Endothelial cell of umbilical vein (primary cell): ENCODE data around the gene KRT32. TPM values are rescaled to one million over a fixed set of nuclear protein-coding genes. Genes with fewer than 3 reads are reported as not detected.

Experiments used
- BruUV-seq: library from RNA; stranded (reverse); fragments of 400-500 nt; replicated peaks from 2 replicates; lab custom pipeline; 2021; lab: Mats Ljungman, UMichigan
- CTCF ChIA-PET: fragments of 300-600, 350-600 bp; sonication (Branson Sonifier 250); formaldehyde crosslinking; loops from one replicate; lab custom pipeline; 2021; ENCODE audit warnings: antibody characterized with exemption, inconsistent platforms; lab: Charles Lee
- POLR2A ChIA-PET: fragments of 300-600, 350-600 bp; sonication (Branson Sonifier 250); formaldehyde crosslinking; loops from one replicate; lab custom pipeline; 2021; ENCODE audit warnings: antibody characterized with exemption, inconsistent platforms; lab: Charles Lee
- DNase-seq: peaks from one replicate; pipeline ENCODE4 v3.0.0-alpha.2; 2011; ENCODE audit warnings: low read depth, low spot score
- FAIRE-seq: peaks from 2 replicates; lab custom pipeline; 2011; peaks lifted over from hg19 to GRCh38; lab: Jason Lieb, UNC
- H2AFZ ChIP-seq: 2 replicates; pipeline ENCODE4 v1.6.0; 2012; ENCODE audit warnings: low read depth, low read length, control low read depth, inconsistent platforms
- H3K27ac ChIP-seq: 2 replicates; pipeline ENCODE4 v1.5.1; 2011; ENCODE audit warnings: low read depth, mild to moderate bottlenecking, control low read depth, low read length, moderate library complexity; ENCODE audit not compliant: insufficient read depth
- H3K27me3 ChIP-seq, 2 experiments: 2 replicates each; pipeline versions ENCODE4 v1.6.0 to v1.6.1; 2011; ENCODE audit warnings: low read length in 2 of 2, mixed read lengths in 1 of 2; ENCODE audit not compliant: control insufficient read depth in 2 of 2, insufficient read depth in 2 of 2
- H3K36me3 ChIP-seq, 2 experiments: 2 replicates in 1 of 2; 3 replicates in 1 of 2; pipeline ENCODE4 v1.5.1; 2011; ENCODE audit warnings: low read length in 2 of 2, mild to moderate bottlenecking in 1 of 2, moderate library complexity in 1 of 2; ENCODE audit not compliant: control insufficient read depth in 2 of 2, insufficient read depth in 2 of 2; ENCODE audit errors: extremely low read depth in 1 of 2
- H3K4me1 ChIP-seq: 3 replicates; pipeline ENCODE4 v1.5.1; 2011; ENCODE audit warnings: mild to moderate bottlenecking, low read length; ENCODE audit not compliant: control insufficient read depth, insufficient read depth; ENCODE audit errors: extremely low read depth
- H3K4me2 ChIP-seq: 2 replicates; pipeline ENCODE4 v1.6.1; 2011; ENCODE audit warnings: low read length, control low read depth, mixed read lengths; ENCODE audit not compliant: insufficient read depth
- H3K4me3 ChIP-seq, 3 experiments: fragments of 200-600 bp in 1 of 3; sonication (generic), shearing (Covaris generic) in 1 of 3; replicated peaks in 1 of 3; 2 replicates each; pipeline ENCODE4 v1.5.1; 2011 to 2016; ENCODE audit warnings: control low read depth in 3 of 3, low read length in 3 of 3, mild to moderate bottlenecking in 2 of 3, inconsistent platforms in 1 of 3, low read depth in 1 of 3, moderate library complexity in 1 of 3; ENCODE audit not compliant: insufficient read depth in 1 of 3
- H3K79me2 ChIP-seq: 2 replicates; pipeline ENCODE4 v1.6.0; 2012; ENCODE audit warnings: low read length, inconsistent platforms; ENCODE audit not compliant: control insufficient read depth, insufficient read depth
- H3K9ac ChIP-seq: replicated peaks from 2 replicates; pipeline ENCODE3; 2011; ENCODE audit warnings: low read length, control low read depth; ENCODE audit not compliant: insufficient read depth; ENCODE audit errors: extremely low read depth
- H3K9me1 ChIP-seq: replicated peaks from 3 replicates; pipeline ENCODE4 v1.6.0; 2011; ENCODE audit warnings: mild to moderate bottlenecking, low read length; ENCODE audit not compliant: control insufficient read depth, insufficient read depth; ENCODE audit errors: extremely low read depth
- H3K9me3 ChIP-seq: replicated peaks from 2 replicates; pipeline ENCODE4 v1.5.1; 2012; ENCODE audit warnings: low read length, inconsistent platforms; ENCODE audit not compliant: control insufficient read depth, insufficient read depth
- H4K20me1 ChIP-seq: replicated peaks from 2 replicates; pipeline ENCODE3; 2011; ENCODE audit warnings: mild to moderate bottlenecking, low read length; ENCODE audit not compliant: control insufficient read depth, insufficient read depth; ENCODE audit errors: extremely low read depth
- CTCF ChIP-seq, 2 donors: IDR thresholded peaks; 1 replicate in 1 of 2; 2 replicates in 1 of 2; pipeline ENCODE4 v1.5.1; 2011; ENCODE audit warnings: low read length in 2 of 2, mild to moderate bottlenecking in 2 of 2, moderate library complexity in 2 of 2, control low read depth in 1 of 2, inconsistent platforms in 1 of 2, low read depth in 1 of 2; ENCODE audit not compliant: insufficient read depth in 1 of 2; ENCODE audit errors: extremely low read depth in 1 of 2
- EZH2 ChIP-seq: IDR thresholded peaks from 2 replicates; pipeline ENCODE4 v1.6.1; 2012; ENCODE audit warnings: borderline replicate concordance, low read depth, mild to moderate bottlenecking, moderate library complexity, low read length, inconsistent platforms; ENCODE audit not compliant: severe bottlenecking
- FOS ChIP-seq: IDR thresholded peaks from 2 replicates; pipeline ENCODE4 v1.6.1; 2011; ENCODE audit warnings: mild to moderate bottlenecking, low read length, moderate library complexity, borderline replicate concordance; ENCODE audit not compliant: insufficient read depth
- GATA2 ChIP-seq: IDR thresholded peaks from 2 replicates; pipeline ENCODE4 v1.7.0; 2011; ENCODE audit warnings: low read depth, mild to moderate bottlenecking, moderate library complexity, mixed read lengths, low read length; ENCODE audit not compliant: insufficient read length, insufficient read depth
- JUN ChIP-seq: IDR thresholded peaks from 2 replicates; pipeline ENCODE4 v1.6.1; 2011; ENCODE audit warnings: borderline replicate concordance, low read depth; ENCODE audit not compliant: insufficient read length, insufficient read depth
- MYC ChIP-seq: IDR thresholded peaks from one replicate; pipeline ENCODE4 v1.6.1; 2011; ENCODE audit warnings: mild to moderate bottlenecking, low read depth, low read length
- POLR2A ChIP-seq: IDR thresholded peaks from 2 replicates; pipeline ENCODE4 v1.6.1; 2012; ENCODE audit warnings: low read depth, mild to moderate bottlenecking, control low read depth, low read length
- POLR2AphosphoS5 ChIP-seq: IDR thresholded peaks from 2 replicates; pipeline ENCODE4 v1.6.1; 2012; ENCODE audit warnings: low read depth, mild to moderate bottlenecking, control low read depth, low read length, moderate library complexity; ENCODE audit not compliant: insufficient read depth
- dilution Hi-C: fragments of 300-500 bp; cut with MboI; formaldehyde crosslinking; loops from one replicate; pipeline ENCODE4 v1.15.0; 2019; ENCODE audit warnings: low sequenced_read_pairs; ENCODE audit not compliant: extremely low pct_ligation_motif_present
- intact Hi-C: fragments of 100-400 bp; cut with micrococcal nuclease; formaldehyde crosslinking; loops from one replicate; pipeline ENCODE4 v1.10.0; 2022
- polyA plus RNA-seq, 4 experiments: library from polyadenylated mRNA; depleted of rRNA in 3 of 4; stranded (reverse) in 3 of 4; unstranded in 1 of 4; fragments of >200 nt; gene quantifications; 2 replicates each; pipeline versions ENCODE4 v1.2.1 to v1.2.3, GENCODE V29; 2011 to 2012; ENCODE audit warnings: missing spikeins in 1 of 4
- total RNA-seq: library from RNA; stranded (reverse); gene quantifications from 2 replicates; pipeline ENCODE4 v1.2.3, GENCODE V29; 2021
- TF ChIP-seq, protein P1 (sequence below): IDR thresholded peaks from 2 replicates; pipeline ENCODE4 v1.6.1; 2011; ENCODE audit not compliant: insufficient read depth, insufficient read length

KRT32 gene
- total and polyA plus RNA-seq, 2 donors (not counting 3 experiments of a cell fraction or from before 2014, with no cell fraction given), result not detected

DNA sequence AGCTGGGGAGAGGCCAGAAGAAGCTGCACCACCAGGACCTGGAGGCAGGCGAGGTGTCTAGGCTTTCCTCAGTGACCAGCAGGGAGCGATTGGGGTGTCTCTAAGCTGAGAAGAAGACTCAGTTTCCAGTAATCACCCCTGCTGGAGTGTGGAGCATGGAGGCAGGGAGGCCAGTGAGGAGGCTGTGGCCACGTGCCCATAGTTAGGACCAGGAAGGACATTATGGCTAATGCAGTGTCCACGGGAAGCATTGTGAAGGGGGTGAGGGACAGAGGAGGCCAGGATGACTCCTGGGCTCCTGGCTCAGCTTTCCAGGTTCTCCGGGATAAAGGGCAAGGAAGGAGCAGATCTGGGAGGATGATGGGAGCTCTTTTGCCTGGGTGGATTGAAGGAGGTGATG, 32.5 kb upstream of the KRT32 start:
- no peak overlapping the region for H3K4me2 ChIP-seq
- FAIRE-seq, result no peak
- intact Hi-C loops, result loop anchor here (10.0 kb wide), 2 partner anchors 95 to 695 kb away; no protein-coding TSS in a partner anchor
- H3K36me3 ChIP-seq, result no peaks in the 10 kb centered on the region
- no peaks in the 10 kb centered on the region for H3K9me3 ChIP-seq
- no peaks in the 10 kb centered on the region for H4K20me1 ChIP-seq
- H3K79me2 ChIP-seq, result no peaks in the 10 kb centered on the region
- peak overlapping the region; percentile 66 for H2AFZ ChIP-seq
- no TSS peak for BruUV-seq
- dilution Hi-C loops, result no loop called here
- H3K27ac ChIP-seq, result no peak overlapping the region
- DNase-seq, result no peak
- peaks cover 19% of the 10 kb centered on the region for H3K4me1 ChIP-seq
- H3K9me1 ChIP-seq, result no peaks in the 10 kb centered on the region
- CTCF ChIA-PET, result interaction anchor here (0.9 to 22.3 kb wide), 5 partner anchors 12 to 168 kb away, joined by 4 to 350 read pairs (median 6); no protein-coding TSS in a partner anchor
- no peak overlapping the region for H3K9ac ChIP-seq
- H3K4me3 ChIP-seq, result no peak overlapping the region
- no peaks in the 10 kb centered on the region for H3K27me3 ChIP-seq
- no peak for TF ChIP-seq POLR2AphosphoS5
- no peak for TF ChIP-seq POLR2A
- no peak for TF ChIP-seq MYC
- TF ChIP-seq GATA2, result no peak
- TF ChIP-seq EZH2, result no peak
- no peak for TF ChIP-seq FOS
- TF ChIP-seq, protein P1, sequence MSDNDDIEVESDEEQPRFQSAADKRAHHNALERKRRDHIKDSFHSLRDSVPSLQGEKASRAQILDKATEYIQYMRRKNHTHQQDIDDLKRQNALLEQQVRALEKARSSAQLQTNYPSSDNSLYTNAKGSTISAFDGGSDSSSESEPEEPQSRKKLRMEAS, result no peak
- no peak for TF ChIP-seq CTCF (IDR thresholded peaks at IDR 0.05; ENCODE audit: extremely low read depth in 1 of 2, insufficient read depth in 1 of 2, low read depth in 1 of 2, low read length in 2 of 2)
- no peak for TF ChIP-seq JUN
- POLR2A ChIA-PET, result no interaction called here
